NCI-H526 (cell line): ENCODE data around the gene SEMA4D.

ENCODE experiments used
- DNase-seq, 2 experiments: peaks; one replicate each; lab custom pipeline; 2025; lab: John Stamatoyannopoulos, UW

SEMA4D gene

GRCh38 chr9:89428222-89428761, 69.6 kb downstream of the SEMA4D start:
- no peak for DNase-seq

DNA sequence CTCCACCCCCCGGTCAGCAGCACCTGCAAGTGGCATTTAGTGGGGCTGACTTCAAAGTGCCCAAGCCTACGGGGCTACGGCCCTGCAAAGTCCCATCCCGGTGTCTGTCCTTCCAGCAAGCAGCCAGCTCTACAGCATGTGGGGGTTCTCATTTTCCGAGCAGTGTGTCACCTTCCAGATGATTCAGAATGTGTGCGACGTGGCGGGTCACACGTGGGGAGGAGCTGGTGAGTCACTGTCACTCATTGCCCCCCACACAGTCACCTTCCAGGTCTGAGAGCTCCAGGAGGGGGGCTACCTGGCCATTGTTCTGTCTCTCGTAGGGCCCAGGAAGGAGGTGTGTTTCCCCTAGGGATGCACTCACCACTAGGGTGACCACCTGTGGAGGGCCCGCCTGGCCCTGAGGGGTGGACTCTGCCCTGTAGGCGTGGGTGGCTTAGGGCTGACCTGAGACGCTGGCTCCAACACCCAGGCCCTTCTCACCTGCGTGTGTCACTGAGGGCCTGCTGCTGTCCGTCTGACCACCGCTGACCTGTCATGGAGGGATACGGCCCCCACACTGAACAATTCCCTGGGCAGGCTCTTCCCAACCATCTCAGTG, 70.2 kb downstream of the SEMA4D start:
- DNase-seq, result no peak

DNA sequence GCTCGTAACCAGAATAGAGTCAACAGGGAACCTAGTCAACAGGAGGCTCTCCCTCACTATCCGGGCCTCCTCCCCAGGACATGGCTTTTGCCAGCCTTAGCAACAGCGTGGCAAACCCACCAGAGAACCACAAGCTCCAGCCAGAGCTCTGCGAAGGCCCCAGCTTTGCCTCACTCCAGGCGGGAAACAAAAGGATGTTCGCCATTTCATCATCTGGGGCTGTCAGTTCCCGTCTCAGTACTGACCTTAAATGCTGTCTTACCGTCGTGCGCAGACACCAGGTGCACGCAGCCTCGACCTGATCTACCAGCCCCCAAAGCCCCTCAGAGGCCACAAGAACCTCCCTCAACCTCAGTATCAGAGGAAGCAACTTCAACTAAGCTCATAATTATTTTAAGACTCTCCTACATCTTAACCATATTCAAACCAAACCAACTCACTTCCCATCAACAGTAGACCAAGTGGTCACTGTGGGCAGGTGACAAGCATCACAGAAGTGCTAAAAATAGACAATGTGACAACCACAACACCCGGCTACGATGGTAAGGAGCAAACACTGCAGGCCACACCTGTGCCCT, 71.4 kb downstream of the SEMA4D start:
- no peak for DNase-seq

DNA sequence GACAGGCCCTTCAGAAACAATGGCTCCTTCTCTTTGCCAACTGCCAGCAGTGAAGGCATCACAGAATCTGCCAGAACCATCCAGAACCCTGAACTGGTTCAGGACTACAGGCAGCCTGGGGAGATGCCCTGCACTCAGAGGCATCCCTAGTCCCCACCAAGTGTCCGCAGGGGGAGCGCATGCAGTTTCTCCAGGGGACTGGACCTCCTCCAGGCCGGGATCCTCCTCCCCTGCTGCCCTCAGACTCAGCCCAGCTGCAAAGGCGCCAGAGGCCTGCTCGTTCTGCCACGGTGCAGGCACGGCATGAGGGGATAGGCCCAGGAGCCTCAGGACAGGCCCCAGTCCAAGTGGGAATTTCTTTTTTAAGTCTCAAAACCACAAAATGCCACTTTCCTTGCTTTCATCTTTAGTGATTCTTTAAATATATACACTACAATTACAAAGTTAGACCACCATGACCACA, 72.0 kb downstream of the SEMA4D start:
- no peak for DNase-seq

DNA sequence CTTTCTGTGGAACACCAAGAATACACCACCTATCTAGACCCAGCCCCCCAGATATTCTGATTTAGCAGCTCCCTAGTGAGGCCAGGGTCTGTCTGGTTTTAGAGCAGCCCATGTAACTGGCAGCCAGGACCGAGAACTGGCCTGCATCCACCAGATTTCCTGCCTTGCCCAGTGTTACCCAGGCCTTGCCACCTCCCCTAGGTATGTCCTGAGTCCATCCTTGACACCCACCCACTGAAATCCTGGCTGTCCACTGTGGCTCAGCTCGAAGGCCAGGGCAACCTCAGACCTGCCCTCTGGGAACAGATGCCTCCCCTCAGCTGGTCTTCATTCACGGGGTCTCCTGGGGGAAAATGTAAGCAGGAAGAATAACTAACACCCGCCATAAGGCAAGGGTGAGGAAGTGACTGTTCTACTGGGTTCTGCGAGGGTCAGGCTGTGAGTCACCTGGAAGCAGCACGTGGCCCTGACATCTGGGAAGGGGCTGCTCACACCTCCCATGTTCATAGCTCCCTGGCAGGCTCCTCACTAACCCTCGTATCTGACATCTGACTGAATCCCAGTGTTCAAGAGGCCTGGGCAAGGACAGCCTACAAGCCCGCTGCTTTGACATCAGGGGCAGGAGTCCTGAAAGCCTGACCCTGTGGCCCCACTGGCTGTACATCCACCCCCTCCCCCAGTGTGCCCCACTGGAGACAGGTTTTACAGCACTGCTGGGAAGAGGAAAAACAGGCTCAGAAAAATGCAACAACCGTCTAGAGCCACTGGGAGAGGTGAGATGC, 72.7 kb downstream of the SEMA4D start:
- DNase-seq, result no peak

DNA sequence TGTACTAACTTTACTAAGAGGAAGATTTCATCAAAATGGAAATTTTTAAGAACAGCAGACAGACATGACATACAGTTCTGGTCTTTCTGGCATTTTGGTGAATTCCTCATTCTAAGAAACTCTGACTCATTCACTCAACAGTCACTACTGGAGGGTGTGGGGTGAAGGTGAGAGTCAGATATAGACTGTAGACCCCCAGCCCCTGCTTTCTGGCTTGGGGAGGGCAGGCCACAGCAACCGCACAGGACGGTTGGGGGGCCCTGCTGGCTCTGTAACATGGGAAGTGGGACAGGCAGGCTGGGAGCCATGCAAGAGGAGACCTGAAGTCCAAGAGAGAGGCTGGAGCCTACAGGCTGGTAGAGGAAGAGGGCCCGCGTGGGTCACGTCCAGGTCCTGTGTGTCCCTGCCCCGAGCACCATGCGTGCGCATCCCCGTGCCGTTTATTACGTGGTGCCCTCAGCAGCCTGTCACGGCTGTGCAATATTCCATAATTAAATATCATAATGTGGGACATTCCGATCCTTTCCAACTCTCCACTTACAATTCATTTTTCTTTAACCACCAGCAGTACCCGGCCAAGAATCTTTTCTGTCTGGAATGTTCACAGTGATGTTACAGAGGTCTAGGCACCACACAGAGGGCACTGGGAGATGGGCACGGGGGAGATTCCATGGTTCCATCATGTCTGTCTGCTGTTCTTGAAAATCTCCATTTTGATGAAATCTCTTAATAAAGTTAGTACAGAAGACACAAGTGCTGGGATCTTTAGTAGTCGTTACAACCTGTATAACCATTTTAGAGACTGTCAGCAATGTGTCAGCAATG, 75.5 kb downstream of the SEMA4D start:
- no peak for DNase-seq

DNA sequence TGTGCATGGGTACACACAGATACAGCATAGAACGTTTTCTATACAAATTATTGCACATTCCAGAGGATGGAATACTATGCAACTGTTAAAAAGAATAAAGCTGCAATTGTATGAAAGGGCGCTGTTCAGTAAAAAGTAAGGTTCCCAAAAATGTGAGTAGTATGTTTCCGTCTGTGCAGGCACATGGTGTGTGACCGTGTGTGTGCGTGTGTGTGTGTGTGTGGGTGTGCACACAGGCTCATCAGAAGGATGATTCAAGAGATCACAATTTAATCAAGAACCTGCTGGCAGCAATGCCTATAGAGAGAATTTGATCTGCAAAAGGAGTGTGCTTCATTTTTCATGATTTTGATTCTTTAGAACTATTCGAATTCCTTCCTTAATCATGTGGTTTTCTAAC, 76.3 kb downstream of the SEMA4D start:
- DNase-seq, result no peak

- no peak for DNase-seq
These were observed 77.3 kb downstream of the SEMA4D start for GRCh38 chr9:89420397-89421178.

- no peak for DNase-seq
These were observed 77.9 kb downstream of the SEMA4D start for GRCh38 chr9:89419978-89420394.

DNA sequence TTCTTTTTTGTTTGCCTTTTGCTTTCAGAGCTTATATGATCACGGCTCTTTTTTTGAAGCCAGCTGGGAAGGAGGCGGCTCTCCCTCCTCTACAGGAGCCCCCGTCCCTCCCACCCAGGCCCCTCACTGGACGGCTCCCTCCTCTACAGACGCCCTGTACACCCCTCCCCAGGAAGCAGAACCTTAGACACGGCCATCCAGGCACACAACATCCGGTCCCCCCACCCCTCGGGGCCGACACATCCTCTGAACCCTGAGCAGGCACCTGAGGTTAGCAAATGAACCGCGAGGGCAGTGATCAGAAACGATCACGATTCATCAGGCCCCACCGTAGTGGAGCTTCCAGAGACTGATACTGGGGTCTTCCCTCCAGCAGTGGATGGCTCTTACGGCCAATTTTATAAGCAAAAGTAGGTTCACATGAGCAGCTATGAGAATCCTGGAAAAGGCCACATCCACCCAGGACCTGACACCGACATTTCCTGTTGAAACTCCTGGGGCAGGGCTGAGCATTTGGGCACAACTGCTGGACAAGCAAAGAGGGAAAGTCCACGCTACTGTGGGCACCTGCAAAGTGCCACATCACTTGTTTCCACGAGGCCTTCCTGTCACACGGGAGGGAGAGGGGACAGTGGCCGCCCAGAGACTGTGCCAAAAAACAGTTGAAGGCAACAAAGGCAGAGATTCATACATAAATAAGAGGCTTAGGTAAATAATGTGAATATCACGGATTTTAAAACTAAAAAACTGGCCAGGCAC, 78.9 kb downstream of the SEMA4D start:
- DNase-seq, result no peak

DNA sequence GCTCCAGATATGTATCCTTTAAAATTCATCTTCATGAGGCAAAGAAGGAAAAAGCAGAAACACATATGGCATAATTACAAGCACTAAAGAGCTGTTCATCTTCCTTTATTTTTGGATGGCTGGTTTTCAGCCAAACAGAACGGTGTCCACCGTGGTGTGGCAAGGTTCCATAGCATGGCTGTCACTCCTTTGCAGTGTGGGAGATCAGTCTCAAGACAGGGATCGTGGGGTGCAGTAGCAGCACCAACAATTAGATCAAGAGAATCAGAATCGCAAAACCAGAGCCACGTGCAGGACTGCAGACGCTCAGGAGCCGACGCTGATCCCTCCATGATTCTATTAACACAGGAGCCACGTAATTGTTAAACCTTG, 79.5 kb downstream of the SEMA4D start:
- DNase-seq, result no peak

DNA sequence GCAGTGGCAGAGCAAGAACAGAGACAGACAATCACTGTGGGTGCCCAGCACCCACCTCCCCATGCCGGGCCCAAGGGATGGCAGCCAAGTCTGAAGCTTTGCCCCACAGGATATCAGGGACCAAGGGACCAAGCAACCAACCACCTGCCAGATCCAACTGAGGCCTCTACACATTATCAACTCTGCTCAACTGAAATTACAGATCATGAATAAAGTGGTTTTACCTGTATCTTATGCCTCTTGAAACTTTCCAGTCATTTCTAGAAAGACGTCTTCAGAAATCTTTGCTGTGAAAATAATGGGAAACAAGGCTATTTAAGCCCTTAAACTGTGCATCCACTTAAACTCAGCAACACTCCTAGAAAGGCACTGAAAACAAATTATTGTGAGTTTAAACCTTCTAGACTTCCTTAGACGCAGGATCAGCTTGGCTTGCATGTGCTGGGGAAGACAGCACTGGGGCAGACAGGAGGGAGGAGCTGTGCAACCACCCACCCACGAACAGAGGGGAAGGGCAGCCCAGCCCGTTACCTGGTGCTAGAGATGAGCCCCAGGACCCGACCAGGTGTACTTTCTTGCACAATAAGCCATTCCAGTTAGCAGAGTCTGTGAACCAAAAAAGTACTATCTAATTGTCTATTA, 80.0 kb downstream of the SEMA4D start:
- no peak for DNase-seq

DNA sequence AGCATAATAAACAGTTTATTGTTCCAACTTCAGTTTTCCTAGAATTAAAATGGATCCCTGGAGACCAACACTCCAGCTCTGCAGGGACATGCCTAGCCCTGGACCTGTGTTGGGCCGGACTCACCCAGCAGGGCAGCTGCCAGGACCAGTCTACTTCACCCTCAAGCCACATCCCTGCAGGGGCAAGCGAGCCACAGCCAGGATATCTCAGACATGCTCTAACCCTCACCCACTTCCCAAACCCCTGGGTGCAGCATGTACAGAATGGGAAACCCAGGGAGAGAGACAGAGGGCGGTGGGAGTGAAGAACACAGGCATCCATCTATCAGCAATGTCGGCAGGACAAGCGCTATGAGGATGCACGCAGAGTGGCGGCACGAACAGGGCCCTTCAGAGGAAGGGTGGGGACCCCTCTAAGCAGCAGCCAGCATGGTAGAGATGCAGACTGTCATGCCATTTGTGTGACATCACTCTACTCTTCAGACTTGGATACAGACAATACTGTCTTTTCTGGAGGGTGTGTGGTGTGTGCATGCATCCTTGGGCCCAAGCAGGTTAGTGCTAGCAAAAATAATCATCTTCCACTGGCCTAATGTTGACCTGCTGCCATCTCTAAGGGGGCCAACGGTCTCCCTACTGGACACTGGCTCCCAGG, 83.1 kb downstream of the SEMA4D start:
- DNase-seq, result no peak

DNA sequence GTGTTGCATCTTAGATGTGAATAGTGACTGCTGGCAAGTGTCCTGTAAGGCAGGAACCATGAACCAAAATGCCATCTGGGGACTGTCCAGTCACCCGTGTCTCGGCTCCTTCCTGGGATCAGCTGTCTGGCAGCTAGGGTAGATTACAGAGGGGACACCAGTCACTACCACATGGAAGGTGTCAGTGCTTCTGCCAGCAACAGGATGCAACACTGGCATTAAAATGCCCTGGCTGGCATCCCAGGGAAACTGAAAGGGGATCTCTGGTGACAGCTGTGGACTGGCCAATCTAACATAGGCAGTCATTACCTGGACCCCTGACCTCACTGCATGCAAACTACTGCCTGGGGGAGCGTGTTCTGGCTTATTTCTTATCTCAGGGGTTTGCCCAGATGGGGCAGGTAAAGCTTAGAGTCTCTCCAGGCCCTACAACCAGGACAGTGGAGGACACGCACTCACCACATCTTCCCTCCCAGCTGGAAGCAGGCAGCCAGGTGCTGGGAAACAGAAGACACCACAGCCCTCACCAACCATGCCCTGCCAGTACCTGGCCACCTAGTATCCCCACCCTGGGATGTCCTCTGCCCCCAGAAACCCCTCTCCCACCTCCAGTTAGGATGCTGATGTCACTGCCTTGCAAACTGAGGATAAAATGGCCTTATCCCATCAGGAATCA, 83.8 kb downstream of the SEMA4D start:
- DNase-seq, result no peak

DNA sequence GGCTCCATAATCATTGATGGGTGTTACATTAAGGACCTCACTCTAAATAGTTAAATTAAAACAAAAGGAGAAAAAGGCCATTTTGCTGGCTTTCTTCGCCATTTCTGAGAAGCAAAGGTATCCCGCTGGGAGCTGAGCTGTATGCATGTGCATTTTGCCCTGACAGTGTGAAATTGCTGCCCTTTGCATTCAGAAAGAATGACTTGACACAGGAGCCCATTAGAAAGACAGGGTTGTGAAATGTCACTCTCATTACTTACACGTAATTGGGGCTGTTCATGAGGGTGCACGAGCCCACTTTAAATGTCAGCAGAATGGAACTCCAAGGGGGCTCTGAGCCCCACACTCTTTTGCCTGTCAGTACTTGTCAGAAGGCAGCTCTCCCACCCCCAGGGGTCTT, 85.0 kb downstream of the SEMA4D start:
- no peak for DNase-seq

- no peak for DNase-seq
These were observed 85.4 kb downstream of the SEMA4D start for GRCh38 chr9:89412541-89412940.

- DNase-seq, result no peak
These were observed 86.2 kb downstream of the SEMA4D start for GRCh38 chr9:89411759-89412158.

DNA sequence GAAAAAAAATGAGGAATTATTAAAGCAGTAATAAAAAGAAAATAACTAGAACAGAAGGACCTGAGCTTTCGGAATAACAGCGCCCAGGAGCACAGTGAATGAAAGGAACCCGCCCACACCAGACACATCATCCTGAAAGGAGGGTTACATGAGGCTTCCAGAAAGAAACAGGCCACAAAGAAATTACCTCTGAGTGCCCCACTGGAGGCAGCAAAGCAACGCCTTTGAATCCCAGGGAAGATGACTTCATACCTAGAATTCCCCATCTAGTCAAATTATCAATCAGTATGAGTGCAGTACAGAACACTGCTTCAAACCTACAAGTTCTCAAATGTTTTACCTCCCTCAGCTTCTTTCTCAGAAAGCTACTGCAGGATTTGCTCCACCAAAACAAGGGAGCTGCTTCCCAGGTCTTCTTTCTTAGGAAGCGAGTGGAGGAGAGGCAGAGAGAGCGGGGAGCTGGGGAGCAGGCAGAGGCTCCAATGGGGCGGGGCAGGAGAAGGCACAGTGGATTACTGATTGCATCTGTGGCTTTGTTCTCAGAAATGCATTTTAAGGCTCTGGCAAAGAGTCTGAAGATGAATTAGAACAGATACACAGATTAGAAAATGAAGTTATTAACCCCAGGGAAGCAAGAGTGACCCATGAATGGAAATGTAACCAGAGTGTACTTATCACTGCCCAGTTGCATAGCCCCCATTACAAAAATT, 87.1 kb downstream of the SEMA4D start:
- peak in 1 of 2 experiments; percentile 7 for DNase-seq
